HepG2 (cell line): ENCODE data around the gene ADGRL3. TPM values are rescaled to one million over a fixed set of nuclear protein-coding genes. Genes with fewer than 3 reads are reported as not detected.
A peak's percentile ranks its signal among the peaks of the same experiment; 100 is the strongest.

ENCODE experiments used
- CEBPG ChIP-seq: IDR thresholded peaks from 2 replicates; pipeline ENCODE4 v1.6.1; 2016
- FOXA1 ChIP-seq, 2 experiments: fragments of 450-650 bp in 1 of 2; sonication (generic) in 1 of 2; formaldehyde crosslinking in 1 of 2; IDR thresholded peaks; 2 replicates each; pipeline versions ENCODE4 v1.4.0 to v1.6.1; 2016 to 2020; ENCODE audit warnings: missing genetic modification reagents in 1 of 2
- GPN1 ChIP-seq: sonication (generic); formaldehyde crosslinking; IDR thresholded peaks from 2 replicates; pipeline ENCODE4 v1.5.1; 2020; ENCODE audit warnings: missing genetic modification reagents, borderline replicate concordance
- MAFF ChIP-seq: IDR thresholded peaks from 2 replicates; pipeline ENCODE4 v1.6.1; 2011; ENCODE audit warnings: low read depth, low read length, improper control_type of control experiment
- REPIN1 ChIP-seq: sonication (generic); formaldehyde crosslinking; IDR thresholded peaks from 2 replicates; pipeline ENCODE4 v1.8.0; 2022; ENCODE audit warnings: missing genetic modification reagents, low read depth, mild to moderate bottlenecking, borderline replicate concordance
- SAP130 ChIP-seq: IDR thresholded peaks from 2 replicates; pipeline ENCODE4 v1.6.1; 2016; ENCODE audit warnings: low read depth
- SNAI1 ChIP-seq: sonication (generic); formaldehyde crosslinking; IDR thresholded peaks from 2 replicates; pipeline ENCODE4 v1.5.0; 2020; ENCODE audit warnings: mild to moderate bottlenecking, missing genetic modification reagents, borderline replicate concordance
- SOX6 ChIP-seq, 2 experiments: fragments of 450-650 bp in 1 of 2; sonication (generic) in 1 of 2; formaldehyde crosslinking in 1 of 2; IDR thresholded peaks; 2 replicates each; pipeline versions ENCODE4 v1.4.0 to v1.6.1; 2017 to 2020; ENCODE audit warnings: antibody characterized with exemption in 1 of 2, mild to moderate bottlenecking in 1 of 2, missing genetic modification reagents in 1 of 2
- ZC3H13 ChIP-seq: sonication (generic); formaldehyde crosslinking; IDR thresholded peaks from 2 replicates; pipeline ENCODE4 v1.8.1; 2023; ENCODE audit warnings: mild to moderate bottlenecking, missing genetic modification reagents, moderate library complexity
- ZNF264 ChIP-seq: sonication (generic); formaldehyde crosslinking; IDR thresholded peaks from 2 replicates; pipeline ENCODE4 v1.4.0; 2020; ENCODE audit warnings: missing genetic modification reagents
- ZNF44 ChIP-seq: sonication (generic); formaldehyde crosslinking; IDR thresholded peaks from 2 replicates; pipeline ENCODE4 v1.5.1; 2020; ENCODE audit warnings: mild to moderate bottlenecking, missing genetic modification reagents
- ZNF644 ChIP-seq: IDR thresholded peaks from 2 replicates; pipeline ENCODE4 v1.6.1; 2016; ENCODE audit warnings: low read depth
- ZNF761 ChIP-seq: sonication (generic); formaldehyde crosslinking; conservative IDR thresholded peaks from 2 replicates; pipeline ENCODE4 v1.4.0; 2020; ENCODE audit warnings: mild to moderate bottlenecking, missing genetic modification reagents
- ZNF841 ChIP-seq: sonication (generic); formaldehyde crosslinking; IDR thresholded peaks from 2 replicates; pipeline ENCODE4 v1.8.1; 2023; ENCODE audit warnings: missing genetic modification reagents, borderline replicate concordance
- polyA plus RNA-seq, 8 experiments: library from polyadenylated mRNA; depleted of rRNA in 3 of 8; stranded (reverse) in 7 of 8; unstranded in 1 of 8; fragments of >200 nt; fragmentation: Illumina TruSeq in 4 of 8; extraction: Trizol in 4 of 8; gene quantifications; 2 replicates each; pipeline versions ENCODE4 v1.2.1 to v1.2.3, GENCODE V29; 2011 to 2016; ENCODE audit warnings: low read depth in 4 of 8, missing spikeins in 1 of 8, mixed read lengths in 1 of 8; ENCODE audit not compliant: insufficient read depth in 1 of 8
- total RNA-seq, 5 experiments: library from RNA; depleted of rRNA; stranded (reverse); fragments of >200 nt; fragmentation: Illumina TruSeq; extraction: Trizol; gene quantifications; 2 replicates each; pipeline ENCODE4 v1.2.3, GENCODE V29; 2016; ENCODE audit warnings: low read depth in 1 of 5
- TF ChIP-seq, protein P1 (sequence below): sonication (generic); formaldehyde crosslinking; IDR thresholded peaks from 2 replicates; pipeline ENCODE4 v1.5.1; 2020; ENCODE audit warnings: missing genetic modification reagents, mild to moderate bottlenecking, borderline replicate concordance
- TF ChIP-seq, protein P2 (sequence below): IDR thresholded peaks from 2 replicates; pipeline ENCODE4 v1.4.0; 2020; ENCODE audit warnings: mild to moderate bottlenecking, missing genetic modification reagents
- TF ChIP-seq, protein P3 (sequence below): sonication (generic); formaldehyde crosslinking; IDR thresholded peaks from 2 replicates; pipeline ENCODE4 v1.5.1; 2020; ENCODE audit warnings: missing genetic modification reagents, mild to moderate bottlenecking, borderline replicate concordance

The ADGRL3 gene
- total and polyA plus RNA-seq, 2 of the 13 experiments (the other 11 are each of a cell fraction or from before 2014, with no cell fraction given), result 0.04 to 0.05 TPM

DNA sequence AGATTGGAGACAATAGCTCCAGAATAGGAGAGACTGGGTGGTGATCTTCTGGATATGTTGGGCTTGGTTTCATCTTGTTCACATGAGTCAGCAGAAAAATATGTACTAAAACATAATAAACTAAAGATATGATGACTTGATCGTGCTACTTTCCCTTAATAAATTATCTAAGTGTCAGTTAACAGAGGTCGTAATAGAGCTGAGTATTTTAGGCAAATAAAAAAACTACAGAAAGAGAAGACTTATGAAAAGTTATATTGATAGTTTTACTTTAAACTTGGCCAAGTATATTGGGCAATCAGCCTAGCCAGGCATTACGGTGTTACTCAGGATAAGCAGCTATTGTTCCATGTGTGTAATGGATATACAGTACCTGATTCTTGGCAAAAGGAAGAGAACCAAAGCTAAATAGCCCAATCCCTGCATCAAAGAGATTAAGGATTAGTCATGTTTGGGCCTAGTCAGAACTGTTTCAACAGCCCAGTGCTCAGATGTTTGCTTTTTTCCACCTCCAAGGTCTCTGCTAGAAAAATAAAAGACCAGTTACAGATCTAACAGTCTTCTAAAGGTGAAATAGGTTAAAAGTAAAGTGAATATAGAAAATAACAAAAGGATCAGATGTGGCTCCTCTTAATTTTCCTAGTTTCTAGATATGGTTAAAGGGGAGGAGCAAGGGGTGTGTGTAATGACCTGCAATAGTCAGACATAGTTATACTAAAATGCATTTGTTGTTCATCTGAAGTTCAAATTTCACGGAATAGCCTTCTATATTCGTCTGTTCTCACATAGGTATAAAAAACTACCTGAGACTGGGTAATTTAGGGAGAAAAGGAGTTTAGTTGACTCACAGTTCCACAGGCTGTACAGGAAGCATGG, 262.6 kb downstream of the ADGRL3 start (continued):
- TF ChIP-seq SOX6 (IDR thresholded peaks at IDR 0.05) (no peak), SOX6 (CRISPR knock-in tag; IDR thresholded peaks at IDR 0.05) (peak; percentile 23; the same call in 1 of the 2 replicates), CEBPG (CRISPR knock-in tag) (peak; percentile 79), ZC3H13 (CRISPR knock-in tag) (no peak), FOXA1 (IDR thresholded peaks at IDR 0.05) (no peak), FOXA1 (CRISPR knock-in tag; IDR thresholded peaks at IDR 0.05) (0 out of 2 replicates have a peak, but pooled peaks have one; percentile 23), ZNF44 (CRISPR knock-in tag) (no peak), ZNF761 (CRISPR knock-in tag) (no peak), ZNF264 (CRISPR knock-in tag) (no peak), MAFF (peak; percentile 91), REPIN1 (CRISPR knock-in tag) (no peak), SAP130 (CRISPR knock-in tag) (0 out of 2 replicates have a peak, but pooled peaks have one; percentile 14), GPN1 (CRISPR knock-in tag) (no peak), ZNF644 (CRISPR knock-in tag) (no peak), ZNF841 (CRISPR knock-in tag) (no peak), SNAI1 (CRISPR knock-in tag) (no peak)
- TF ChIP-seq, protein P1, sequence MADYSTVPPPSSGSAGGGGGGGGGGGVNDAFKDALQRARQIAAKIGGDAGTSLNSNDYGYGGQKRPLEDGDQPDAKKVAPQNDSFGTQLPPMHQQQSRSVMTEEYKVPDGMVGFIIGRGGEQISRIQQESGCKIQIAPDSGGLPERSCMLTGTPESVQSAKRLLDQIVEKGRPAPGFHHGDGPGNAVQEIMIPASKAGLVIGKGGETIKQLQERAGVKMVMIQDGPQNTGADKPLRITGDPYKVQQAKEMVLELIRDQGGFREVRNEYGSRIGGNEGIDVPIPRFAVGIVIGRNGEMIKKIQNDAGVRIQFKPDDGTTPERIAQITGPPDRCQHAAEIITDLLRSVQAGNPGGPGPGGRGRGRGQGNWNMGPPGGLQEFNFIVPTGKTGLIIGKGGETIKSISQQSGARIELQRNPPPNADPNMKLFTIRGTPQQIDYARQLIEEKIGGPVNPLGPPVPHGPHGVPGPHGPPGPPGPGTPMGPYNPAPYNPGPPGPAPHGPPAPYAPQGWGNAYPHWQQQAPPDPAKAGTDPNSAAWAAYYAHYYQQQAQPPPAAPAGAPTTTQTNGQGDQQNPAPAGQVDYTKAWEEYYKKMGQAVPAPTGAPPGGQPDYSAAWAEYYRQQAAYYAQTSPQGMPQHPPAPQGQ (CRISPR knock-in tag), result no peak
- TF ChIP-seq, protein P2, sequence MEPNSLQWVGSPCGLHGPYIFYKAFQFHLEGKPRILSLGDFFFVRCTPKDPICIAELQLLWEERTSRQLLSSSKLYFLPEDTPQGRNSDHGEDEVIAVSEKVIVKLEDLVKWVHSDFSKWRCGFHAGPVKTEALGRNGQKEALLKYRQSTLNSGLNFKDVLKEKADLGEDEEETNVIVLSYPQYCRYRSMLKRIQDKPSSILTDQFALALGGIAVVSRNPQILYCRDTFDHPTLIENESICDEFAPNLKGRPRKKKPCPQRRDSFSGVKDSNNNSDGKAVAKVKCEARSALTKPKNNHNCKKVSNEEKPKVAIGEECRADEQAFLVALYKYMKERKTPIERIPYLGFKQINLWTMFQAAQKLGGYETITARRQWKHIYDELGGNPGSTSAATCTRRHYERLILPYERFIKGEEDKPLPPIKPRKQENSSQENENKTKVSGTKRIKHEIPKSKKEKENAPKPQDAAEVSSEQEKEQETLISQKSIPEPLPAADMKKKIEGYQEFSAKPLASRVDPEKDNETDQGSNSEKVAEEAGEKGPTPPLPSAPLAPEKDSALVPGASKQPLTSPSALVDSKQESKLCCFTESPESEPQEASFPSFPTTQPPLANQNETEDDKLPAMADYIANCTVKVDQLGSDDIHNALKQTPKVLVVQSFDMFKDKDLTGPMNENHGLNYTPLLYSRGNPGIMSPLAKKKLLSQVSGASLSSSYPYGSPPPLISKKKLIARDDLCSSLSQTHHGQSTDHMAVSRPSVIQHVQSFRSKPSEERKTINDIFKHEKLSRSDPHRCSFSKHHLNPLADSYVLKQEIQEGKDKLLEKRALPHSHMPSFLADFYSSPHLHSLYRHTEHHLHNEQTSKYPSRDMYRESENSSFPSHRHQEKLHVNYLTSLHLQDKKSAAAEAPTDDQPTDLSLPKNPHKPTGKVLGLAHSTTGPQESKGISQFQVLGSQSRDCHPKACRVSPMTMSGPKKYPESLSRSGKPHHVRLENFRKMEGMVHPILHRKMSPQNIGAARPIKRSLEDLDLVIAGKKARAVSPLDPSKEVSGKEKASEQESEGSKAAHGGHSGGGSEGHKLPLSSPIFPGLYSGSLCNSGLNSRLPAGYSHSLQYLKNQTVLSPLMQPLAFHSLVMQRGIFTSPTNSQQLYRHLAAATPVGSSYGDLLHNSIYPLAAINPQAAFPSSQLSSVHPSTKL, result peak; percentile 72
- TF ChIP-seq, protein P3, sequence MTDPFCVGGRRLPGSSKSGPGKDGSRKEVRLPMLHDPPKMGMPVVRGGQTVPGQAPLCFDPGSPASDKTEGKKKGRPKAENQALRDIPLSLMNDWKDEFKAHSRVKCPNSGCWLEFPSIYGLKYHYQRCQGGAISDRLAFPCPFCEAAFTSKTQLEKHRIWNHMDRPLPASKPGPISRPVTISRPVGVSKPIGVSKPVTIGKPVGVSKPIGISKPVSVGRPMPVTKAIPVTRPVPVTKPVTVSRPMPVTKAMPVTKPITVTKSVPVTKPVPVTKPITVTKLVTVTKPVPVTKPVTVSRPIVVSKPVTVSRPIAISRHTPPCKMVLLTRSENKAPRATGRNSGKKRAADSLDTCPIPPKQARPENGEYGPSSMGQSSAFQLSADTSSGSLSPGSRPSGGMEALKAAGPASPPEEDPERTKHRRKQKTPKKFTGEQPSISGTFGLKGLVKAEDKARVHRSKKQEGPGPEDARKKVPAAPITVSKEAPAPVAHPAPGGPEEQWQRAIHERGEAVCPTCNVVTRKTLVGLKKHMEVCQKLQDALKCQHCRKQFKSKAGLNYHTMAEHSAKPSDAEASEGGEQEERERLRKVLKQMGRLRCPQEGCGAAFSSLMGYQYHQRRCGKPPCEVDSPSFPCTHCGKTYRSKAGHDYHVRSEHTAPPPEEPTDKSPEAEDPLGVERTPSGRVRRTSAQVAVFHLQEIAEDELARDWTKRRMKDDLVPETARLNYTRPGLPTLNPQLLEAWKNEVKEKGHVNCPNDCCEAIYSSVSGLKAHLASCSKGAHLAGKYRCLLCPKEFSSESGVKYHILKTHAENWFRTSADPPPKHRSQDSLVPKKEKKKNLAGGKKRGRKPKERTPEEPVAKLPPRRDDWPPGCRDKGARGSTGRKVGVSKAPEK, result no peak
